SK-N-SH treated with all-trans-retinoic acid at 6 μM for 48 hours (cell line): Measurements from ENCODE around the gene CLNS1A.

Experiments
- ISL1 ChIP-seq: fragments of 250-450 bp; sonication (Bioruptor Pico); IDR thresholded peaks from 2 replicates; pipeline ENCODE4 v2.1.2; 2022; ENCODE audit warnings: mild to moderate bottlenecking, moderate library complexity
- OSR1 ChIP-seq: fragments of 250-450 bp; sonication (Bioruptor Pico); IDR thresholded peaks from 2 replicates; pipeline ENCODE4 v1.8.0; 2022; ENCODE audit warnings: moderate library complexity, mild to moderate bottlenecking, inconsistent platforms
- PATZ1 ChIP-seq: fragments of 250-450 bp; sonication (Bioruptor Pico); IDR thresholded peaks from 2 replicates; pipeline ENCODE4 v1.8.0; 2020; ENCODE audit warnings: mild to moderate bottlenecking, moderate library complexity, borderline replicate concordance
- RARB ChIP-seq: fragments of 250-450 bp; sonication (Bioruptor Pico); IDR thresholded peaks from 2 replicates; pipeline ENCODE4 v1.8.0; 2021; ENCODE audit warnings: mild to moderate bottlenecking, moderate library complexity
- TOX ChIP-seq: fragments of 250-450 bp; sonication (Bioruptor Pico); IDR thresholded peaks from 2 replicates; pipeline ENCODE4 v1.8.0; 2021; ENCODE audit warnings: mild to moderate bottlenecking, moderate library complexity, borderline replicate concordance
- ZFP3 ChIP-seq: fragments of 250-450 bp; sonication (Bioruptor Pico); IDR thresholded peaks from 2 replicates; pipeline ENCODE4 v1.5.0; 2020; ENCODE audit warnings: mild to moderate bottlenecking, moderate library complexity
- ZFP30 ChIP-seq: fragments of 450-650 bp; formaldehyde crosslinking; IDR thresholded peaks from 2 replicates; pipeline ENCODE4 v1.5.0; 2022; ENCODE audit warnings: mild to moderate bottlenecking, moderate library complexity

- TF ChIP-seq ZFP3 (CRISPR knock-in tag) (no peak), RARB (CRISPR knock-in tag) (no peak), ISL1 (CRISPR knock-in tag) (no peak), TOX (CRISPR knock-in tag) (no peak), ZFP30 (CRISPR knock-in tag) (no peak), OSR1 (CRISPR knock-in tag) (no peak), PATZ1 (CRISPR knock-in tag) (no peak)
Observed at GRCh38 chr11:77568306-77568705, 69.3 kb downstream of the CLNS1A start.
